Measurements from ENCODE around the gene S100A5. TPM values are rescaled to one million over a fixed set of nuclear protein-coding genes. Genes with fewer than 3 reads are reported as not detected.
A peak's percentile ranks its signal among the peaks of the same experiment; 100 is the strongest.

Gene S100A5
- total and polyA plus RNA-seq, 12 donors, result not detected

DNA sequence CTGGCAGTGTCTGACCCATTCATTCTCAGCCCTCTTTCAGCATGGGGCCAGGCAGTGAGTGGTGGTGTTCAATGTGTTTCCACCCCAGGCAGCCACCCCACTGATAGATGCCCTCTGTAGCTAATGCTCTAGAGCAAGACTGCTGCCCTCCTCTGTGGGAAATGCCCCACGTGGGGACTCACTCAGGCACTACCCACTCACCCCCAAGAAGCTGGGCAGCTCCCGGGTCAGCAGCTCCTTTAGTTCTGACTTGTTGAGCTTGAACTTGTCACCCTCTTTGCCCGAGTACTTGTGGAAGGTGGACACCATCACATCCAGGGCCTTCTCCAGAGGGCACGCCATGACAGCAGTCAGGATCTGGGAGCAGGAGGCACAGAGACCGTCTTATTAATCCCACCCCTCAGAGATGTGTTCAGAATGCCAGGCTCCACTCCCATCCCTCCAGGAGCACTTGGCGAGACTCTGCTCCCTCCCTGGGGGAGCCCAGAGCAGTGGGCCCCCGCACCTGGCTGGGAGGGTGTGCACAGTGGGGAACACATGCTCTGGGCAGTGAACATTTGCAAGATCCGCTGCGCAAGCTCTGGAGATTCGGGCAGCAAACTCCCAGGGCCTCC lies 3.8 kb upstream of the S100A5 start:
- peak overlapping the region; percentile 7 to 64 (median 52) for H3K4me3 ChIP-seq
- TF ChIP-seq, protein P1, sequence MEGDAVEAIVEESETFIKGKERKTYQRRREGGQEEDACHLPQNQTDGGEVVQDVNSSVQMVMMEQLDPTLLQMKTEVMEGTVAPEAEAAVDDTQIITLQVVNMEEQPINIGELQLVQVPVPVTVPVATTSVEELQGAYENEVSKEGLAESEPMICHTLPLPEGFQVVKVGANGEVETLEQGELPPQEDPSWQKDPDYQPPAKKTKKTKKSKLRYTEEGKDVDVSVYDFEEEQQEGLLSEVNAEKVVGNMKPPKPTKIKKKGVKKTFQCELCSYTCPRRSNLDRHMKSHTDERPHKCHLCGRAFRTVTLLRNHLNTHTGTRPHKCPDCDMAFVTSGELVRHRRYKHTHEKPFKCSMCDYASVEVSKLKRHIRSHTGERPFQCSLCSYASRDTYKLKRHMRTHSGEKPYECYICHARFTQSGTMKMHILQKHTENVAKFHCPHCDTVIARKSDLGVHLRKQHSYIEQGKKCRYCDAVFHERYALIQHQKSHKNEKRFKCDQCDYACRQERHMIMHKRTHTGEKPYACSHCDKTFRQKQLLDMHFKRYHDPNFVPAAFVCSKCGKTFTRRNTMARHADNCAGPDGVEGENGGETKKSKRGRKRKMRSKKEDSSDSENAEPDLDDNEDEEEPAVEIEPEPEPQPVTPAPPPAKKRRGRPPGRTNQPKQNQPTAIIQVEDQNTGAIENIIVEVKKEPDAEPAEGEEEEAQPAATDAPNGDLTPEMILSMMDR (IDR thresholded peaks at IDR 0.05), result no peak
- DNase-seq (no peak), ATAC-seq (peak in 1 of 8 donors; percentile 0)
- peaks cover 28 to 100% (median 39%) of the 10 kb centered on the region in 9 donors for H3K4me1 ChIP-seq
- WGBS, 2 donors, result 64 to 74% methylated on average over 10 of the region's 10 CpGs
- H3K27ac ChIP-seq, result peak overlapping the region; percentile 14 to 91 (median 80)
- H3K27me3 ChIP-seq, result no peaks in the 10 kb centered on the region
- intact Hi-C loops (cut with DNase I), result loop anchor here in 1 of 10 donors (1.0 kb wide), 1 partner anchor 22 kb away; no protein-coding TSS in a partner anchor
- no peaks in the 10 kb centered on the region for H3K9me3 ChIP-seq
- peaks cover 0 to 12% (median 0%) of the 10 kb centered on the region in 9 donors for H3K36me3 ChIP-seq

DNA sequence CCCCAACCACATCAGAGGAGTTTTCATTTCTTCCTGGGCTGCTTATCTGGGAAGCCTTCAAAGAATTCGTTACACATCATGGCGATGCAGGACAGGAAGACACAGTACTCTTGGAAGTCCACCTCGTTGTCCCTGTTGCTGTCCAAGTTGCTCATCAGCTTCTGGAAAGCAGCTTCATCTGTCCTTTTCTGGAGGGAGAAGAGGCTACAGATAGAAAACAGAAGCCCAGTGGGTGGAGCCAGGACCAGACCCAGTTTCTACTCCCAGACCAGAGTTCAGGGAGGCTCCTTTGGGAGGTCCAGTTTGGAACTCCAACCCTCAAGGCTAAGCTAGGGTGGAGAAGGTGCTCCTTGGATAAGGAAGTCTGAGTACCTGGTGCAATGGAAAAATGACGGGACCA lies 3.0 kb upstream of the S100A5 start:
- H3K27ac ChIP-seq, result peak overlapping the region in 4 of 10 donors; percentile 71 to 84 (median 82)

DNA sequence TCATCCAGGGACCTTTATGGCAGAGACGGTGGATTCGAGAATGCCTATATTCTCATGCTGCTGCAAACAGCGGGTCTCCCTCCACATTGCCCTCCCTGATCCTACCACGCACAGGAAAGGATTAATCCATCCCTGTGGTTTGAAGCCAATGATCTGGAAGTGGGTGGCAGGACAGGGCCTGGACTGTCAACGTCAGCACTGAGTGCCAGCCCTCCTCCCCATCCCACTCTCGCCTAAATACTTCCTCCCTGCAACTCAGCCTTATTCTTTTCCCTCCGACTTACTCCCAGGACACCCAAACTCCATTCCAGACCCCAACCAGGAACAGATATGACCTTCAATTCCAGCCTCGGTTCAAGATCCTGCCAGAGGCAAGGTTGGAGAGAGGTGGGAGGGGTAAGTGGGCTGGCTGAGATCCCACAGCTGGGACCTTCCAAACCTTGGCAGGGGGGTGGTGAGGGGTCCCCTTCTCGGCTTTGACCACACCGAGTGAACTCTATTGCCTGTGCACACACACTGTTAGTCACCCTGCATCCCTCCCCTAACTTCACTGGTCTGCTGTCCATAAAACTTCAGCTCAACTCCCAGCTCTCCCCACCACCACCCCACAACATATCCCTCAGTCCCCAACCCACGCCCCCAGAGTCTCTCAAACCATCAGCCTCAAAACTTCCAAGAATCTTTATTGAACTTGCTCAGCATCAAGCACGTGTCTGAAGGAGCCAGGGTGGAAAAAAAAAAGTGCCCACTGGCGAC lies 2.4 kb upstream of the S100A5 start:
- no peak for DNase-seq
- intact Hi-C loops (cut with DNase I), result no loop called here
- WGBS, 2 donors, result 81 to 85% methylated on average over 13 of the region's 13 CpGs
- H3K36me3 ChIP-seq, result peaks cover 0 to 12% (median 0%) of the 10 kb centered on the region in 9 donors
- H3K9me3 ChIP-seq, result no peaks in the 10 kb centered on the region
- no peak for ATAC-seq
- H3K4me3 ChIP-seq, result peak overlapping the region in 1 of 10 donors; percentile 54
- no peaks in the 10 kb centered on the region for H3K27me3 ChIP-seq
- TF ChIP-seq, protein P1 (IDR thresholded peaks at IDR 0.05), result no peak
- peak overlapping the region in 3 of 10 donors; percentile 1 to 84 (median 22) for H3K27ac ChIP-seq
- peaks cover 15 to 94% (median 27%) of the 10 kb centered on the region in 9 donors for H3K4me1 ChIP-seq

More for the DNA sequence above, 3.0 kb upstream of the S100A5 start:
- H3K4me3 ChIP-seq, result peak overlapping the region in 4 of 10 donors; percentile 50 to 64 (median 54)
- peaks cover 0 to 12% (median 0%) of the 10 kb centered on the region in 9 donors for H3K36me3 ChIP-seq
- H3K4me1 ChIP-seq, result peaks cover 20 to 94% (median 33%) of the 10 kb centered on the region in 9 donors
- ATAC-seq (no peak), DNase-seq (no peak)
- WGBS, 2 donors, result 81 to 86% methylated on average over 4 of the region's 4 CpGs
- no peaks in the 10 kb centered on the region for H3K27me3 ChIP-seq
- TF ChIP-seq, protein P1 (IDR thresholded peaks at IDR 0.05), result no peak
- H3K9me3 ChIP-seq, result no peaks in the 10 kb centered on the region
- intact Hi-C loops (cut with DNase I), result no loop called here

Data from heart right ventricle (tissue), 16 donors.